NT2/D1 (cell line): ENCODE results near the gene MTMR3.

Experiments used
- DNase-seq: peaks from one replicate; pipeline ENCODE4 v3.0.0-alpha.2; 2011; ENCODE audit warnings: low read depth, low spot score
- H3K27me3 ChIP-seq: 2 replicates; pipeline ENCODE4 v1.6.0; 2011; ENCODE audit warnings: mild to moderate bottlenecking; ENCODE audit not compliant: insufficient read length, insufficient read depth
- H3K36me3 ChIP-seq: 2 replicates; pipeline ENCODE4 v1.6.1; 2011; ENCODE audit warnings: mild to moderate bottlenecking, low read length, mixed read lengths; ENCODE audit not compliant: insufficient read depth, insufficient read length
- H3K4me1 ChIP-seq: 2 replicates; pipeline ENCODE4 v1.5.1; 2011; ENCODE audit not compliant: insufficient read depth, insufficient read length
- H3K4me3 ChIP-seq: 2 replicates; pipeline ENCODE4 v1.5.1; 2011; ENCODE audit warnings: low read depth; ENCODE audit not compliant: insufficient read length
- H3K9ac ChIP-seq: 2 replicates; pipeline ENCODE4 v1.6.0; 2011; ENCODE audit warnings: low read depth; ENCODE audit not compliant: insufficient read length
- H3K9me3 ChIP-seq: 2 replicates; pipeline ENCODE4 v1.5.1; 2011; ENCODE audit warnings: mild to moderate bottlenecking, low read length; ENCODE audit not compliant: insufficient read depth
- SUZ12 ChIP-seq: IDR thresholded peaks from 2 replicates; pipeline ENCODE4 v1.6.1; 2011; ENCODE audit not compliant: insufficient read length, insufficient read depth; ENCODE audit errors: extremely low read depth
- YY1 ChIP-seq: IDR thresholded peaks from 2 replicates; pipeline ENCODE4 v1.6.1; 2011; ENCODE audit not compliant: insufficient read length, insufficient read depth
- ZNF274 ChIP-seq: IDR thresholded peaks from 2 replicates; pipeline ENCODE4 v1.6.1; 2011; ENCODE audit warnings: mild to moderate bottlenecking, low read depth, low read length

Gene MTMR3

DNA sequence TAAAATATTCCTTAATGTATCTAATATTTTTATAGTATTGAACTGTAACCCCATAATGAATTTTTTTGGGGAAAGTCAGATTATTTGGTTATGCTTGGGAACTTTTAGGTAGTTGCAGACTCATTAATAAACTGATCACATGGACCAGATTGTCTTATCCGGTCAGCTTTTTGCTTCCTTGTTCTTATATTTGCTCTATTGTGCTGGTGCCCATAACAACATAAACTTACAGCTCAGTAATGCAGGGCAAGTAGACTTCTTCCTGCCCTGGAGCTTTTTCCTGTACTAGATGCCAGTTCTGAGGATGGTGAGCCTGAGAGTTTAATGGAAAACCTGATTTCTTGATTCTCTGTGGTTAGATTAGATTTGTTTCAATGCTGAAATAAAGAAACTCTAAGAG is 53.2 kb downstream of the MTMR3 start:
- Histone ChIP-seq H3K27me3 (no peaks in the 10 kb centered on the region), H3K9ac (no peak overlapping the region), H3K9me3 (peaks cover 3% of the 10 kb centered on the region; the same call in 1 of the 2 replicates), H3K4me3 (no peak overlapping the region), H3K36me3 (no peaks in the 10 kb centered on the region), H3K4me1 (no peaks in the 10 kb centered on the region)
- DNase-seq: no peak
- TF ChIP-seq ZNF274: no peak
- no peak for TF ChIP-seq YY1
- TF ChIP-seq SUZ12: no peak

DNA sequence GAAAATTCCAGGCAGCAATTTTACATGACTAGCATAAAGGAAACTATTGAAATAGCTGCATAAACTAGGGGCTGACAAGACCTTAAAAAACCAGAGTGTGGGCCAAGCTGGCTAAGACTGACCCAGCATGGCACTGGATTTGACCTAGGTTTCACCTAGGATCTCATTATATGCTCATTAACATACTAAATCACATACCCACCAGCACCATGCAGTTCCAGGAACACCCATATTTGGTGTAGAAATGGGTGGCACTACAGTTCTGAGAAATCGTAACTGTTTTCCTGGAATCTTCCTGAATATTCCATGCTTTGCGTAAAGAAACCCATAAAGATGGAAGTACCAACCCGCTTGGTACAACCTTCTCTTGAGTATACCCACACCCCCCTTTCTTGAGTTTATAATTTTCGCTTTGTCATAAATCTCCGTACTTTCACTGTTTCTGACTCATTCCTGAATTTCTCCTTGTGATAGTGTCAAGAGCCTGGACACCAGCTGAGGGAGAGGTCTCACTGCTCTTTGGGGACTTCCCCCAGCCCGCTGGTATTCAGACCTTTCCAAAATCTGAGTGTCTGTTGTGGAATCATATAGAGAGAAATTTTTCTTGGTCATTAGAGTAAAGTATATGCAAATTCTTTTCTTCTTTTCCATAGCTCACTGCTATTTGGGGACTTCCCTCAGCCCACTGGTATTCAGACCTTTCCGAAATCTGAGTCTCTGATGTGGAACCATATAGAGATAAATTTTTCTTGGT is 55.1 kb downstream of the MTMR3 start:
- Histone ChIP-seq H3K36me3 (no peaks in the 10 kb centered on the region), H3K4me1 (no peaks in the 10 kb centered on the region), H3K27me3 (no peaks in the 10 kb centered on the region), H3K4me3 (no peak overlapping the region), H3K9me3 (peaks cover 12% of the 10 kb centered on the region; the same call in 1 of the 2 replicates), H3K9ac (no peak overlapping the region)
- no peak for DNase-seq
- TF ChIP-seq YY1 (no peak), ZNF274 (no peak), SUZ12 (no peak)

DNA sequence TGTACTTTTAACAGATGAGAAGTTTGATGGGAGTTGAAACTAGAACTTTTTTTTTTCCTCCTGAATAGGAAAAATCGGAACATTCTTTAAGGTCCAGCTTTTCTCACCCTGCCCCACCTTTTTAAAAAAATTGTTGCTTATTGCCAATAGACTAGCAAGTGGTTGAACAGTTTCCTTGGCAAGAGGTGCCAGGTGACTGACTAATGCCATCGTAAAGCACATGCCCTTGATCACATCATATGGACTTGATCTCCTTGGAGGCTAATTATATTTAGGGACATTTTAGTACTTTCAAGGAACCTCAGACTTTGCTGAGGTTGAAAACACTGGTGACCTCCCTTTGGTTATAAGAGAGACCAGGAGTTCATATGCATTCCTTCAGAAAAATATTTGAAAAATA is 57.6 kb downstream of the MTMR3 start:
- H3K27me3 ChIP-seq: no peaks in the 10 kb centered on the region
- no peak overlapping the region for H3K9ac ChIP-seq
- DNase-seq: no peak
- H3K4me1 ChIP-seq: no peaks in the 10 kb centered on the region
- no peaks in the 10 kb centered on the region for H3K36me3 ChIP-seq
- TF ChIP-seq YY1 (no peak), ZNF274 (no peak), SUZ12 (no peak)
- no peak overlapping the region for H3K4me3 ChIP-seq
- H3K9me3 ChIP-seq: peaks cover 12% of the 10 kb centered on the region; the same call in 1 of the 2 replicates

DNA sequence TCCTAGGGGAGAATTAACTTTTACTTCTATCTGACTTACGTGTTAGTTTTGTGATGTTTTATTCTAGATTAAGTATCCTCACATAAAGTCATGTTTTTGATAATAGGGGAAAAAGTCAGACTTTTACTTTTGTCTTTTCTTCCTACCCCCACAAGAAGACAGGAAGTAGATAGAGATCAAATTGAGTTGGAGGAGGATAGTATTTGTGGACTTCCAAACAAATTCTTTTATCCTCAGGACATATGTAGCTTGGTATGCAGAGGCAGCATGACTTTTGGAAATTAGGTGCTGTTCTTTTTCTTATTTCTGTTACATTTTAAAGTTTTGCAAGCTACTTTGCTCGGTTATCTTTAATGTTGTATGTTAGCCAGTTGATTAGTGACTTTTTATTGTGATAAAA is 61.4 kb downstream of the MTMR3 start:
- Histone ChIP-seq H3K27me3 (no peaks in the 10 kb centered on the region), H3K9me3 (peaks cover 12% of the 10 kb centered on the region; the same call in 1 of the 2 replicates), H3K9ac (no peak overlapping the region), H3K4me3 (no peak overlapping the region), H3K36me3 (no peaks in the 10 kb centered on the region), H3K4me1 (no peaks in the 10 kb centered on the region)
- TF ChIP-seq ZNF274 (no peak), SUZ12 (no peak), YY1 (no peak)
- DNase-seq: no peak

DNA sequence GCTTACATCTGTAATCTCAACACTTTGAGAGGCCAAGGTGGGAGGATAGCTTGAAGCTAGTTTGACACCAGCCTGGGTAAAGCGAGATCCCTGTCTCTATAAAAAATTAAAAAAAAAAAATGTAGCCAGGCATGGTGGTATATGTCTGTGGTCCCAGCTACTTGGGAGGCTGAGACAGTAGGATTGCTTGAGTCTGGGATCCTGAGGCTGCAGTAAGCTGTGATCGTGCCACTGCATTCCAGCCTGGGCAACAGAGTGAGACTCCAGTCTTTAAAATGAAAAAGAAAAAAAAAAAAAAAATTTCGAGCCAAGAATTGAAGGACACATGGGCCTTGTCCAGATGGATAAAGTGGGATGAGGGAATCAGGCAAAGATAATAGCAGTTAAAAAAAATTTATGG is 62.5 kb downstream of the MTMR3 start:
- Histone ChIP-seq H3K4me3 (no peak overlapping the region), H3K27me3 (no peaks in the 10 kb centered on the region), H3K4me1 (no peaks in the 10 kb centered on the region), H3K9ac (no peak overlapping the region), H3K36me3 (no peaks in the 10 kb centered on the region), H3K9me3 (peaks cover 12% of the 10 kb centered on the region; the same call in 1 of the 2 replicates)
- DNase-seq: no peak
- TF ChIP-seq YY1 (no peak), ZNF274 (no peak), SUZ12 (no peak)

DNA sequence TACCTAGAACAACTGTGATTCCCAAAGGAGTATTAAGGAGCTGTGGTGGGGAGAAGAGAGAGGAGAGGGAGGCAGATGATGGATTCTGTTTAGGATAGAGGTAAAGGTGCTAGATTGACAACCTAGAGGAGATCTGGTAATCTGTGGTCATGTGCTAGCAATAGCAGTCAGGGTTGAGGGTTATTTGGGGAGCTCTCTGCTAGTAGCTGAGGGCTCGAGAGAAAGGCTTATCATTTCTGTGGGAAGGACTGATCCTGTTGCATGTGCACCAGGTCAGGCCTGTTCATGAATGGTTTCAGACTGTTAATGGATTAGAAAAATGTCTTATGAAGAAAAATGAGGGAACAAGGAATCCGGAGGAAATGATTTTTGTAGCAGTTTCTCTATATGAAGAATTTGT is 63.2 kb downstream of the MTMR3 start:
- no peak for DNase-seq
- TF ChIP-seq YY1: no peak
- TF ChIP-seq ZNF274: no peak
- no peak for TF ChIP-seq SUZ12
- H3K4me1 ChIP-seq: no peaks in the 10 kb centered on the region
- no peak overlapping the region for H3K9ac ChIP-seq
- H3K27me3 ChIP-seq: no peaks in the 10 kb centered on the region
- H3K36me3 ChIP-seq: no peaks in the 10 kb centered on the region
- H3K9me3 ChIP-seq: peaks cover 8% of the 10 kb centered on the region; the same call in 1 of the 2 replicates
- H3K4me3 ChIP-seq: no peak overlapping the region

DNA sequence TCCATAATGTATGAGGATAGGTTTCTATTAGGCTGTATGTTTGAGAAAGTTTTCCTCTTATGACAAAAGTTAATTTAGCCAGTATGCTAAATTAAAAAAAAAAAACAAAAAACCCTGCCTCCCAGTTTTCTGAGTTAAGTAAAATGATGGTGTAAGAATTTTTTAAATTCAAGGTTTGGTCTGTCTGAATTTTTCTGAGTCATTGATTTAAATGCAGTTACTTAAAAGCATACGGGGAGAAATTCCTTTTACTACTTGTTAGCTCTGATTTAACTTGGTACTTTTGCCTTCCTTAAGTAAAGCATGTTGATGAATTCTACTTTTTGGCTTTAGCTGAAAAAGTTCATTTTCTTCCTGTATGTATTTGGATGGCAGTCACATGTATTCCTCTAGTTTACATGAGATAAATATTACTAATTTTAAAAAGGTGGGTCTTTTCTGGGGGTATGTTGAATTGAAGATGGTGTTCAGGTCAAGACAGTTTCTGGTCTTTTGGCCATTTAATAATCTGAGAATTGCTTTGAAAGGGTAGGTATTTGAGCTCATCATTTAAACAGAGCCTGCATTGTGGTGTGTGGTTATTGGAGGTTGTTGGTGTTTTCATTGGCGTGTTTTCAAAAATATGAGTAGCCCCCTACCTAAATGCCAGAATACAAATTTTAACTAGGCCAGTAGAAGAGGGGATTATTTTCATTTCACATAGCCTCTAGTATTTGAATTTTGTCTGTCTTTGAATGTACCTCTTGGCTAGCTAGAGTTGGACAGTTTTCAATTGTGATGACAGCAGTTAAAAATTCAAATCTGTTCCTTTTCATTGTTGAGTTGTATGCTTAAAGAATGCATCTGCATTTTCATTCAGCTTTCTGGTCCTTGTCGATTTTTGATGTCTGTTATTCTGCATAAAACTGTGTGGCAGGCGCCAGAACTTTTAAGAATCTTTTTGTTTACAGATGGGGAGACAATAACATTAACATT is 64.7 kb downstream of the MTMR3 start:
- no peak for TF ChIP-seq ZNF274
- TF ChIP-seq SUZ12: no peak
- TF ChIP-seq YY1: no peak
- no peak for DNase-seq
- Histone ChIP-seq H3K4me1 (no peaks in the 10 kb centered on the region), H3K9me3 (no peaks in the 10 kb centered on the region), H3K4me3 (no peak overlapping the region), H3K27me3 (no peaks in the 10 kb centered on the region), H3K36me3 (no peaks in the 10 kb centered on the region), H3K9ac (no peak overlapping the region)
